NCI-H748 (cell line): ENCODE results near the gene KLHL41.
"Not testable (repeated sequence)": the region's sequence is repeated elsewhere in the genome, so short reads cannot be mapped to it uniquely, and the experiment has no call there.

Experiments used
- DNase-seq: peaks from one replicate; lab custom pipeline; 2025; ENCODE audit not compliant: unreplicated experiment; lab: John Stamatoyannopoulos, UW

The KLHL41 gene

DNA sequence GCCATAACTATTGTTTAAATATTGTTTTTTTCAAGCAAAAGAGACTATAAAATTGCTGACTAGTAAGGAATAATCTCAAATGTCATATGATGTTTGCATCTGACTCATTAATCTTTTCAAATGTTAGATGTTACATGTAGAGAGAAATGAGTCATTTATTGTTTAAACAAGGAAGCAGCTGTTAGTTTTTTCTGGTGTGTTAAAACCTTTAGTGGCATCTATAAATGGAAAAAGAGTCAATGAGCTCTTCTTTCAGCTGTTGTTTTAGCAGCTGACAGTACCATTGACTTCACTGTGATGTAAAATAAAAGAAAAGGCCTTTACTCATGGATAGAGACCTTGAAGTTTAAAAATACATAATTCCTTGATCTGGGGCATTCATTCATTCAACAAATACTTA is 1.8 kb upstream of the KLHL41 start:
- DNase-seq: peak; percentile 71

DNA sequence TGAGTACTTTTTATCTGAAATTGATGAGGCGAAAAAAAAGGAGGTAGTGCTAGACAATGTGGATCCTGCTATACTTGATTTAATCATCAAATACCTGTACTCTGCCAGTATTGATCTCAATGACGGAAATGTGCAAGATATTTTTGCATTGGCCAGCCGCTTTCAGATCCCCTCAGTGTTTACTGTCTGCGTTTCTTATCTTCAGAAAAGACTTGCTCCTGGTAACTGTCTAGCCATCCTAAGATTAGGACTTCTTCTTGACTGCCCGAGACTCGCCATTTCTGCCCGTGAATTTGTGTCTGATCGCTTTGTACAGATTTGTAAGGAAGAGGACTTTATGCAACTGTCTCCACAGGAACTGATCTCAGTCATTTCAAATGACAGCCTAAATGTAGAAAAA is 453 bp downstream of the KLHL41 start:
- no peak for DNase-seq

DNA sequence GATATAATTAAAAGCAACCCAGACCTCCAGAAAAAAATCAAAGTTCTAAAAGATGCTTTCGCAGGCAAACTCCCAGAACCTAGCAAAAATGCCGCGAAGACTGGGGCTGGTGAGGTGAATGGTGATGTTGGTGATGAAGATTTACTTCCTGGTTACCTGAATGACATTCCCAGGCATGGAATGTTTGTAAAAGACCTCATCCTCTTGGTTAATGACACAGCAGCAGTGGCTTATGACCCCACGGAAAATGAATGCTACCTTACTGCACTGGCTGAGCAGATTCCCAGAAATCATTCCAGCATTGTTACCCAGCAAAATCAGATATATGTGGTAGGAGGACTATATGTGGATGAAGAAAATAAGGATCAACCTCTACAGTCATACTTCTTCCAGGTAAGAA is 994 bp downstream of the KLHL41 start:
- DNase-seq: no peak

DNA sequence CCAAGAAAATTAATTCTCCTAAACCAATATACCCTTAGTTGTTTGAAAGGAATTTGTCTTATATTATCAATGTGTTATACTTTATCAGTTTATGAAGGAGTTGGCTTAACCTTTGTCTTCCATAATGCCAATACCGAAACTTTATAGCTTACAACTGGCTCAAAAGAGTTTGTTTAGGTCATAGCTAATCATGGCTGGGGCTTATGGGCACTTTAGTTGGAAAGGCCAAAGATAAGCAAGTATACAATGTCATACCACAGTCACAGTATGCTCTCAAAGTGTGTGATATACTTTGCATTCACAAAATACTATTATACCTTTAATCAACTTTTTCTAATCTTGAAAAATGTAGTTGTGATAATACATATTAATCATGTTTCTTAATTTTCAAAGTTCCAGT is 2.3 kb downstream of the KLHL41 start:
- DNase-seq: no peak

DNA sequence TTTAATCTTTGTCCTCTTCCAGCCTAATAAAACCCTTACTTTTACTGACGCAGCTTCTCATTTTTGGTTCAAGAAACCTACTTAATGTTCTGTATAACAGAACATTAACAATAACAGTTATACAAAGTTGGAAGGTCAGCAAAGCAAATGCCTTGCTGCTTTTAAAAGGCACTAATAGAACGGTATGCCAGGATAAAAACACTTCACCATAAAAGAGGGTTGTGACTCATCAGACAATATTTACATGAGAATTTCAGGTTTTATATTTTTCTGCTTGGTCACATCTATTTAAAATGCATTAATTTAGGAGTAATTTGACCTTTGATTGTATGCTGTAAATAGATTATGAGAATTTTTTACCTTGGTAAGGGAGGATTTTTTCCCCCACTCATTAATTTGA is 3.0 kb downstream of the KLHL41 start:
- DNase-seq: no peak

DNA sequence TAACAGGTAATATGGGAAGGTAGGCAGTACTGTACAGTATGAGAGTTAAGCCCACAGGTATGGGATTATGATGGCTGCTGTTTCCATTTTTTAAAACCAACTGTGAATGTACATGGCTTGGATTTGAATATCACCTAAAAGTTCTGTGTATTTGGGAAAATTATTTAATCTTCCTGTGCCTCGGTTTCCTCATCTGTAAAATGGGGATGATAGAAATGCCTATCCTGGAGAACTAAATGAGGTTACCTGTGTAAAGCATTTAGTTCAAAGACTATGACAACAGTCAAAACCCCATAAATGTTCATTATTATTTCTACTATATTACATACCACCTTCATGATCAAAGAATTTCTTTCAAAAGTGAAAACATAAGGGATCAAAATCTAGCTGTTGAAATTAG is 3.6 kb downstream of the KLHL41 start:
- DNase-seq: no peak

DNA sequence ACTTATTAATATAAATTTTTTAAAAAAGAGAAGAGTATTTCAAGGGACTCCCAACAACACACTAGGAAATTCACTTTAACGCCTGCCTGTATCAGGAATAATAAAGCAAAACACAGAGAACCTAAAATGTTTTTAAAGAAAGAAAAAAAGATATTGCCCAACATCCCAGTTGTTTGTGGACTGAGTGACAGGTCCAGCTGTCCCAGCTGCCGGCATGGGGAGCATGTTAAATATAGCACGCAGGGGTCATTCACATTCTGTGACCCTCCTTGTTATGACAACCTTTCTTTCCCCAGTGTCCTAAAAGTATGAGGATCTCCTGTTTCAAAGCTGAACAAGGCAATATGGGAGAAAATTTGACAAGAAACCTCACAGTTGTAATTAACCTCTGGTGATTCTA is 4.4 kb downstream of the KLHL41 start:
- no peak for DNase-seq

DNA sequence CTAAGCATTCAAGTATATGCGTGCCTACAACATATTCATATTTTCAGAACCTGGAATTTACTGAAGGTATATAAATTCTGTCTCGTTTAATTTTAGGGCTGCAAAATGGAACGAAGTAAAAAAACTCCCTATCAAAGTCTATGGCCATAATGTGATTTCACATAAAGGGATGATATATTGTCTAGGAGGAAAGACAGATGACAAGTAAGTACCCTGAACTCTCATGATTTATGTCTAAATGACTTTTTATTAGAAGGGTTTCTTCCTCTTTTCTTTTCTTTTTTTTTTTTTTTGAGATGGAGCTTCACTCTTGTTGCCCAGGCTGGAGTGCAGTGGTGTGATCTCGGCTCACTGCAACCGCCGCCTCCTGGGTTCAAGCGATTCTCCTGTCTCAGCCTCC is 5.3 kb downstream of the KLHL41 start:
- DNase-seq: not testable (repeated sequence)

DNA sequence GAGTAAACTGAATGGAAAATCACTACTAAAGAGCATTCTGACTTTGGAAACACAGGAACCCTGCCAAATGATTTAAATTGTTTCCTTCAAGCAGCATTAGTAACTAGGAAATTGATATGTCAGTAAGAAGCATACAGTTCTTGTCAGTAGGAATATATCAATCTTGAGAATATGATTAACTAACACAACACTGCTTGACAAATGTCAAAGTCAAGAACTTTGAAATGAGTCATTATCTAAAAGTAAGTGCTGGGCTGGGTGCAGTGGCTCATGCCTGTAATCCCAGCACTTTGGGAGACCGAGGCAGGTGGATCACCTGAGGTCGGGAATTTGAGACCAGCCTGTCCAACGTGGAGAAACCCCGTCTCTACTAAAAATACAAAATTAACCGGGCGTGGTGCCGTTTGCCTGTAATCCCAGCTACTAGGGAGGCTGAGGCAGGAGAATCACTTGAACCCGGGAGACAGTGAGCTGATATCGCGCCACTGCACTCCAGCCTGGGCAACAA is 7.0 kb downstream of the KLHL41 start:
- DNase-seq: not testable (repeated sequence)

DNA sequence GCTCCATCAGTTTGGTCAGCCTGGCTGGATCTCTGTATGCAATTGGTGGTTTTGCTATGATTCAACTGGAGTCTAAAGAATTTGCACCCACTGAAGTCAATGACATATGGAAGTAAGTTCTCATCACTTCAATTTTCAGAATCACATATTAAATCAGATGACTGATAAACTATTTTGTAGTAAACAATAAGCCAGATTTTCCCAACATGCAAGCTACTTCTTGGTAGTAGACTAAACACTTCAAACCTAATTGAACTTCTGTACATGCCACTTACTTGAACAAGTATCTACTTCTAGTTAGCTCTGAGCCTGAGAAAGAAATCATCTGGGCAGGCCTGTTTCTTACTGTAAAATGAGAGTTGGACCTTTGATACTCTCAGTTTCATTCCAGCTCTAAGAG is 11.4 kb downstream of the KLHL41 start:
- no peak for DNase-seq

DNA sequence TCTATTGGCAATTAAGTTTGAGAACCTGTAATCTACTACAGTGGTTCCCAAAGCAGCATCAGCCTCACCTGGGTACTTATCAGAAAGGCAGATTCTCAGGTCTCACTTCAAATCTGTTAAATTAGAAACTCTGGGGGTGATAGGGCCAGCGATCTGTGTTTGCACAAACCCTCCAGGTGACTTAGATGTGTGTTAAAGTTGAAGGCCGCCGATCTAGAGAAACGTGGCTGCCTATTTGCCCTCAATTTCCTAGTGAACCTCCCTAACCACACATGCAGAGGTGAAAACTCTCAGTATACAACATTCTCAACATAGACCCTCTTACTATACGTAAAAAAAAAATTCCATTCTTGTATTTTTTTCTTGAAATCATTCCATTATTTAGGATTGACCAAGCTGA is 14.2 kb downstream of the KLHL41 start:
- no peak for DNase-seq

DNA sequence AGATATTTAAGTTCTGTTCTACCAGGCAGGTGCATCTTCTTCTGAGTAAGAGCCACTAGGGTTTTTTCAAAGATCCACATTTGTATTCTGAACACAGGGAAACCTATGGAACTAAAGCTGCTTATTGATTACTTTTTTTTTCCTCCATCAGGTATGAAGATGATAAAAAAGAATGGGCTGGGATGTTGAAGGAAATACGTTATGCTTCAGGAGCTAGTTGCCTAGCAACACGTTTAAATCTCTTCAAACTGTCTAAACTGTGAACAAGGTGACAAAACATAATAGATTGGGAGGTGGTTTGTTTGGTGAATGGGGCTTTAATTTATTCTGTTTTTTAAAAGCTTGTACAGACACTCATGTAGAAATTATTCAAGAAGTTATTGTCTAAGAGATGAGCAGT is 15.9 kb downstream of the KLHL41 start:
- DNase-seq: peak; percentile 92

DNA sequence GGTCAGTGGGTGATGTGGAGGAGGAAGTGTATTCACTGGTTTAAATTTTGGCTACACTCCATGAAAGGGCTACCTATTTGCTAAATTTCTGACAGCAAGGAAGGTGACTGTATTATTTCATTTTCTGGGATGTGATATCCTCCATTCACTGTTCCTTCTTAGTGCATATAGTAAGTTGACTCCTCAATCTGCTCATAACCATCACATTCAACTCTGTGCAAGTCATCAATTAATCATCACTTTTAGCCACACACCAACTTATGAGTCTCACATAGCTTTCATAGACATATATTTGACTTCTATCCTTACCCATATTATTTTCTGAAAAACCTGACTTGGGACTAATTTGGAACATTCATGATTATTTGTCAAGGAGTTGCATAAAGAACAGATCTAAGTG is 16.9 kb downstream of the KLHL41 start:
- DNase-seq: no peak

DNA sequence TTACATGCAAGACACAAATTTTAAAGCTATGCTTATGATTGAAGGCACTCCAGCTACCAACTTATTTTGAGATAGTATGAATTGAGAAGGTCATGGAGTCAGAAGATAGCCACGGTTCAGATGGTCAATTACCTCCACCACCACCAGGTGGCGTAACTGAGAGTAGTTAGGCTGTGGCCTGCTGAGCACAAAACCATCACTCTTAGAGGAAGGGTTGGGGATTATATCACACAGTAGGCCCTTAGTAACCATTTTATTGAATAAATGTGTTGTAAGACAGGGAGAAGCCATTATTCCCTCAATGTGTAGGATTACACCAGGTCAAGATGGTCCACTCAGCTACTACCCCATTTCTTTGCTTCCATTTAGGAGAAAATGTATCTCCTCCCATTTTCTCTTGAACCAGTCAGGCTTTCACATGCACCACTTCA is 18.8 kb downstream of the KLHL41 start:
- DNase-seq: peak; percentile 72

DNA sequence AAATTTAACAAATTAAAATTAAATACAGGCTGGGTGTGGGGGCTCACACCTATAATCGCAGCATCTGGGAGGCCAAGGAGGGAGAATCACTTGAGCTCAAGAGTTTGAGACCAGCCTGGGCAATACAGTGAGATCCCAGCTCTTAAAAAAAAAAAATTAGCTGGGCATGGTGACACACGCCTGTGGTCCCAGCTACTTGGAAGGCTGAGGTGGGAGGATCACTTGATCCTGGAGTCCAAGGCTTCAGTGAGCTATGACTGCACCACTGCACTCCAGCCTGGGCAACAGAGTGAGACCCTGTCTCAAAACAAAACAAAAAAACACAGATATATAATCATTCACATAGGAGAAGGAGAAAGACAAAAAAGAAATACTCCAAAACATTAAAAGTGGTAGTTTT is 30.0 kb downstream of the KLHL41 start:
- not testable (repeated sequence) for DNase-seq

DNA sequence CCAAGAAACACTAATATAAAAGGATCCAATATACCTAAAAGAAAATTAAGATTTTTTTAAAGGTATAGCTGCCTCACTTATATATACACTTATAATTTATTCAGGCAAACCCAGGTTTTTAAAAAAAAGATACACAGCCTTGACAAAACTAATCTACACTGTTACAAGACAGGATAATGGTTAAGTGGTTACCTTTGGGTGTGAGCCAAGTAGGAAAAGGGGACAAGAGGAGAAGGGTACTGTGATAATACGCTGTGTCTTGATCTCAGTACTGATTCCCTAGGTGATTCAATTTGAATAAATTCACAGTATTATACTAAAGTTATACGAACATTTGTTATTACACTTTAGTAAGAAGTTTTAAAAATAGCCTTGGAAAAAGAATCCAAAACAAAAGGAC is 30.6 kb downstream of the KLHL41 start:
- no peak for DNase-seq

DNA sequence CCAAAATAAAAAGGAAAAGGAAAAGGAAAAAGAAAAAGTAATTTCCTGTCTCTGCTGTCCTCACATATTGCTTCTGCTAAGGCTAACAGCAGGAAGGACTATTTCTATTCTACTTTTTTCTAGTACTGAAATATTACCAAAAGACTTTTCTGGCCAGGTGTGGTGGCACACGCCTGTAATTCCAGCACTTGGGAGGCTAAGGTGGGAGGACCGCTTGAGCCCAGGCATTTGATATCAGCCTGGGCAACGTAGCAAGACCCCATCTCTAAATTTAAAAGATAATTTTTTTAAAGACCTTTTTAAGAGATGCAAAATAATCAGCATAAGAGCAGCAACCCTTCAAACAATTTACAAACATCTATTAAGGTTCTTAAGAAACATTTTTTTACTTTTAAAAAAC is 32.9 kb downstream of the KLHL41 start:
- DNase-seq: no peak

DNA sequence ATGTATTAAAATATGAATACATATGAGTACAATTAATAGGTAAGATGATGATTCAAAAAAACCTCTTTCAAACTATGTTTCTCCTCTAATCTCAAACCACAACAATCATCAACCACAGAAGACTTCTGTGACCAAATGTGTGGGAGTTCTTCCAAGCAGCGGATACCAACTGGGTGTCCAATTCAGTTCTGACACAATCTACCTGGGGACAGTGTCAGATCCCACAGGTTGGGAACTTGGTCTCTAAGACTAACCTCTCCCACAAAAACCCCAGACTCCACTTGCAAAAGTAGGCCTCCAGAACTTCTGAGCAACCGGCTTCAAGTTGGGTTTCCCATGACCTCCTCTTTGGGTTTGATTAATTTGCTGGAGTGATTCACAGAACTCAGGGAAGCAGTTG is 37.3 kb downstream of the KLHL41 start:
- no peak for DNase-seq

DNA sequence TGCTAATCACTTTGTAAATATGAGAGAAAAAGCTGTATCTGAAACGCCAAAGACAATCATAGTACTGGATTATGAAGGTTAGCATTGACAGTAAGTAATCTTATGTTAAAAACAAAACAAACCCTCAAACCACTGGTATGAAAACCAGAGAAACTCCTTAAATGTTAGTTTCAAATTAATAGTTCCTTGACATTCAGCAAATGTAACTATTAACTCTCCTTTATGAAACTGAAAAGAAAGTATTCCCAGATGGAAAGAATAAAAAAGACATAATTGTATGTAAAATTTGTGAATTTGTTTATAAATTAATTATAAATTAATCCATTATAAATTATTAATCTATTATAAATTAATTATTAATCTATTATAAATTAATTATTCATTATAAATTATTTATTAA is 51.9 kb downstream of the KLHL41 start:
- no peak for DNase-seq

DNA sequence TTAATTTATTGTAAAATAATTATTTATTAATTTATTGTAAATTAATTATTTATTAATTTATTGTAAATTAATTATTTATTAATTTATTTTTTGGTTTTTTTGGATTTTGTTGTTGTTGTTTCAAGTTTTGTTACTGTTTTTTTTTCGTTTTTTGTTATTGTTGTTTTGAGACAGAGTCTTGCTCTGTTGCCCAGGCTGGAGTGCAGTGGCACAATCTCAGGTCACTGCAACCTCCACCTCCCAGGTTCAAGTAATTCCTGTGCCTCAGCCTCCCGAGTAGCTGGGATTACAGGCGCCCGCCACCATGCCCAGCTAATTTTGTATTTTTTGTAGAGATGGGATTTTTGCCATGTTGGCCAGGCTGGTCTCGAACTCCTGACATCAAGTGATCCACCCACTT is 52.6 kb downstream of the KLHL41 start:
- DNase-seq: not testable (repeated sequence)

DNA sequence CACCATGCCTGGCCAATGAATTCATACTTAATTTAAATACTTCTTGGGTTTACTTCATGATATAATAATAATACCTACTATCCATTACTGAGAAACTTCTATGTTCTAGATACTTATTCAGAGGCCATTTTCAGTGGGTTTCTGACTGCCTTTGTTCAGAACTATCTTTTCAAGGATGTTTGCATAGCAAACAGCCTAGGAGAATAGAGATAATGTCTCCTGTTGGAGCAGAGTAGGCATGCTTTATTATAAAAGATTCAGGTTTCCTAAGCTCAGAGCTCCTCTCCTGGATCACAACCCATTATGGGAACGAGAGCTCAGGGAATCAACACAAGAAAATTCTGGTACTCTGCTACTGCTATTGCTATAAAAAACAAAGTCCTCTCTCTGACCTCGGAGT is 53.0 kb downstream of the KLHL41 start:
- DNase-seq: peak; percentile 10

DNA sequence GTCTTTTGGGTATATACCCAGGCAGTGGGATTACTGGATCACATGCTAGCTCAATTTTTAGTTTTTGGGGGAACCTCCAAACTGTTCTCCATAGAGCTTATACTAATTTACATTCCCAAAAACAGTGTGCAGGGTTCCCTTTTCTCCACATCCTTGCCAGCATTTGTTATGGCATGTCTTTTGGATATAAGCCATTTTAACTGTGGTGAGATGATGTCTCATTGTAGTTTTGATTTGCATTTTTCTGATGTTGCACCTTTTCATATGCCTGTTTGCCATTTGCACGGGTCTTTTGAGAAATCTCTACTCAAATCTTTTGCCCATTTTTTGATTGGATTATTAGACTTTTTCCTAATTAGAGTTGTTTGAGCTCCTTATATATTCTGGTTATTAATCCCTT is 56.2 kb downstream of the KLHL41 start:
- DNase-seq: no peak

DNA sequence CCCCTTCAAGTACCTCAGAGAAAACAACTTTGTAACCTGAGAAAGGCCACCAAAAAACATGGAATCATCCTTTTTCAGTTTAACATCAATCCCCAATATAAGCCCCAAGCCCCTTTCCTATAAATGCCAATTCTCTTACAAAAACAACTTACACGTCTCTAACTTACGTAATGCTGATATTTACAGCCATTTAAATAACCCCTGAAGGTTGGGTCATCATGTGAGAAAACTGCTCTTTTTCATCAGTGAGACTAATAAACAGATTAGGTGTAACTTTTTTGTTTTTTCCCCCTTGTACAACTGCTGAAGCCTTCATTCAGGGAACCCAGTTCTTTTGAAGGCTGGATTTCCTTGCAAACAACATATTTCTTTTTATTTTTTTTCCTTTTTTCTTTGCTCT is 60.4 kb downstream of the KLHL41 start:
- DNase-seq: no peak

DNA sequence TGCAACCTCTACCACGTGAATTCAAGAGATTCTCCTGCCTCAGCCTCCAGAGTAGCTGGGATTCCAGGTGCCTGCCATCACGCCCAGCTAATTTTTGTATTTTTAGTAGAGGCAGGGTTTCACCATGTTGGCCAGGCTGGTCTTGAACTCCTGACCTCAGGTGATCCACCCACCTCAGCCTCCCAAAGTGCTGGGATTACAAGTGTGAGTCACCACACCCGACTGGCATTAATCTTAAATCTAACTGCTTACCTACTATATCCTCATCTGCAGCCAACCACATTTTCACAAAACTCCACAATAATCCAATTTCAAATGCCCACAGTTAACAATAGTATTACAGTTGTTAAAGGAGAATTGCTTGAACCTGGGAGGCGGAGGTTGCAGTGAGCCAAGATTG is 61.2 kb downstream of the KLHL41 start:
- DNase-seq: not testable (repeated sequence)
